ENCODE data around the gene NHS.

NHS gene

GRCh38 chrX:17374619-17375366 is at the start of gene NHS:
NHS (plus strand) TSS chrX:17375200; CDS start chrX:17375758, 558 bp downstream.
- peak; percentile 61 to 75 for DNase-seq

GRCh38 chrX:17328837-17329236 is 46.2 kb upstream of the NHS start:
- DNase-seq: no peak

GRCh38 chrX:17336377-17336776 is 38.6 kb upstream of the NHS start:
- no peak for DNase-seq

GRCh38 chrX:17355976-17356375 is 19.0 kb upstream of the NHS start:
- DNase-seq: no peak

GRCh38 chrX:17359500-17359899 is 15.5 kb upstream of the NHS start:
- DNase-seq: no peak

GRCh38 chrX:17361620-17362019 is 13.4 kb upstream of the NHS start:
- DNase-seq: peak in 1 of 2 experiments; percentile 8

- no peak for DNase-seq
These were observed 7.0 kb upstream of the NHS start for GRCh38 chrX:17368002-17368401.

GRCh38 chrX:17369309-17369708 is 5.7 kb upstream of the NHS start:
- no peak for DNase-seq

- DNase-seq: no peak
These were observed 4.8 kb upstream of the NHS start for GRCh38 chrX:17370191-17370590.

- DNase-seq: no peak
These were observed 2.9 kb upstream of the NHS start for GRCh38 chrX:17372052-17372451.

GRCh38 chrX:17373337-17373736 is 1.7 kb upstream of the NHS start:
- peak in 1 of 2 experiments; percentile 2 for DNase-seq

- DNase-seq: no peak
These were observed 302 bp downstream of the NHS start for GRCh38 chrX:17375367-17375636.

GRCh38 chrX:17375637-17376430 is 834 bp downstream of the NHS start:
- DNase-seq: peak; percentile 8 to 12

- peak in 1 of 2 experiments; percentile 13 for DNase-seq
These were observed 1.6 kb downstream of the NHS start for GRCh38 chrX:17376431-17377077.

- DNase-seq: peak; percentile 40 to 80
These were observed 2.2 kb downstream of the NHS start for GRCh38 chrX:17377091-17377717.

- no peak for DNase-seq
These were observed 2.8 kb downstream of the NHS start for GRCh38 chrX:17377795-17378194.

GRCh38 chrX:17380221-17380620 is 5.2 kb downstream of the NHS start:
- DNase-seq: no peak

GRCh38 chrX:17390419-17390850 is 15.4 kb downstream of the NHS start:
- DNase-seq: no peak

- no peak for DNase-seq
These were observed 20.2 kb downstream of the NHS start for GRCh38 chrX:17395154-17395553.

GRCh38 chrX:17397074-17397473 is 22.1 kb downstream of the NHS start:
- DNase-seq: no peak

GRCh38 chrX:17403189-17403691 is 28.2 kb downstream of the NHS start:
- DNase-seq: no peak

- DNase-seq: no peak
These were observed 29.0 kb downstream of the NHS start for GRCh38 chrX:17403972-17404371.
